ENCODE measurements around the gene PIGQ.

- no peak for TF ChIP-seq RFX5 (IDR thresholded peaks at IDR 0.05; ENCODE audit: low read depth, low read length)
- no peak for TF ChIP-seq ELK1 (IDR thresholded peaks at IDR 0.05; ENCODE audit: borderline replicate concordance, low read depth, low read length)
These were observed 35.6 kb upstream of the PIGQ start for GRCh38 chr16:534135-534534.

Measured in IMR-90 (cell line).